Activated naive CD4-positive, alpha-beta T cell treated with Interleukin-2 at 50 U/mL for 16 hours (primary cell): Measurements from ENCODE around the gene MTPN.

Source experiments
- DNase-seq: peaks from one replicate; pipeline ENCODE4 v3.0.0-alpha.2; 2020

Gene MTPN

GRCh38 chr7:135981958-135982646 lies 4.9 kb upstream of the MTPN start:
- DNase-seq, result peak; percentile 8

DNA sequence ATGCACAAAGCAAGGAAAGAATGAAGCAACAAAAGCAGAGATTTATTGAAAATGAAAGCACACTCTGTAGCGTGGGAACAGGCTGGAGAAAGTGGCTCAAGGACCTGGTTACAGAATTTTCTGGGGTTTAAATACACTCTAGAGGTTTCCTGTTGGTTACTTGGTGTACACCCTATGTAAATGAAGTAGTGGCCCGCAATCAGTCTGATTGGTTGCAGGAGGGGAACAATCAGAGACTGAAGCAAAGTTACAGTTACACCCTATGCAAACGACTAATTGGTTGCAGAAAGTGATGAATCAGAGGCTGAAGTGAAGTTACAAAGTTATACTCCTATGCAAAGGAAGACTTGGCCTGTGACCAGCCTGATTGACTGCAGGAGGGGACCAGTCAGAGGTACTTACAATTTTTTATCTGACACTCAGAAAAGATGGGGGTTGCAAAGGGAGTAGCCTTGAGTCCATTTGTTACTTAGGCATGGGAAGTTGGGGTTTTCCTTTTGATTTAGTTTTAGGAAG lies 3.6 kb upstream of the MTPN start:
- peak; percentile 61 for DNase-seq

DNA sequence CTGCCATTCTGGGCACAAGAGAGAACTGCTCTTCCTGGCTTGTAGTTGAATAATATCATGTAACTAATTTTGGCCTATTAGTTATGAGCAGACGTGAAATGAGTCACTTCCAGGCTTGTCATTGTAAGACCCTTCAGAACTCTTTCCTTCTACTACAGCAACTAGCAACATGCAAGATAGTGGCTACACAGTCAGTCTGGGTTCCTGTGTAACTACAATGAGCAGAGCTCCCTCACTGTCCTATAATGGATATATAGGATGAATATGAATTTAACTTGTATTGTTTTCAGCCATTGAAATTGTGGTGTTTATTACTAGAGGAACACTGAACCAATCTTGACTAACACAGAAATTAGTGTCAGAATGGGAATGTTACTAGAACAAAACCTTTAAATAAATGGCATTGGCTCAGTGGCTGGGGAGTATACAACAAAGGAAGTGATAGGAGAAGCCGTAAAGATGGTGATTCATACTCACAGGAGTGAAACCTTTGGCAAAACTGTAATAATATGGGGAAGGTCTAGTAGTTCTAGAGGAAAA lies 2.9 kb upstream of the MTPN start:
- DNase-seq, result no peak

DNA sequence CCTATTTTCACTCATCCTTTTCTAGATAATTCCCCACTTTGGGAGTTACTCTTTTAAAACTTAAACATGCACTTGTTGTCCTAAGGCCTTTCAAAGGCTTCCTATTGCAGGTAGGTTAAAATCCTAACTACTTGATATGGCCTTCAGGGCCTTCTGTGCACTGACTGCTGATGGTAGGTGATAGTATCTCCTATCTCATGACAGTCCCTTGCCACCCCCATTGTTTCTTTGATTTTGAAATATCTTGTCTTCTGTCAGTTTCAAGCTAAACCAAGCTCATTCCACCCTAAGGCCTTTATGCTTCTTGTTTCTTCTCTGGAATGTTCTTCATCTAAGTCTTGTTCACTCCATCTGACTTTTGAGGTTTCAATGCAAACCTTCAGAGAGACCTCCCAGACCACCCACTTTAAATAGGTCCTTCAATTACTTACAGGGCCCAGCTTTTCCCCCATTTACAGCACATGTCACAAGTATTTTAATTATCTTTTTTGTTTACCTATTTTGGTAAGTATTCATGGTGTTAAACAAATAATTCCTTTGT lies 2.4 kb upstream of the MTPN start:
- no peak for DNase-seq

DNA sequence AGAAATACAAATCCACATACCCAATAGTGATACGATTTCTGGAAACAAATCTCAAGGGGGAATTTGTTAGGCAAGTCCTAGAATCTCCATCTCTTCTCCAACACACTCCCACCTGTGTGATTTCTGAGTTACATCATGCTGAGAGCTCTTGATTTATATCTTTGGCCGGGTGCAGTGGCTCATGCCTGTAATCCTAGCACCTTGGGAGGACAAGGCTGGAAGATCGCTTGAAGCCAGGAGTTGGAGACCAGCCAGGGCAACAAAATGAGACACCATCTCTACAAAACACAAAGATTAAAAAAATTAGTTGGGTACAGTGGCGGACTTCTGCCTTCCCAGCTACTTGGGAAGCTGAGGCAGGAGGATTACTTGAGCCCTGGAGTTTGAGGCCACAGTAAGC lies 1.5 kb upstream of the MTPN start:
- DNase-seq, result no peak

DNA sequence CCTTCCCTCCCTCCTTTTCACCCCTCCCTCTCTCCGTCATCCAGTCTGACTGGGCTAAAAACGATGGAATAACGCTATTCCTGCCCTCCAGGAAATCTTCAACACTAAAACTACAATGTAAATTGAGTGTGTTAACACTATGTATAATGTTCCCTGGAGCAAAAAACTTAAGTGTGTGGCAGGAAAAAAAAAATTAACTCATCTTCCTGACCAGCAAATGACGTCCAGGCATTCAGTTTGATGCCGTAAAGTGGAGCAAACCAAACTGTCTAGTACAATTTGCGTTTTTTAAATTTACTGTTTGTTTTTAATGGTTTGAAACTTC lies 545 bp upstream of the MTPN start:
- no peak for DNase-seq

DNA sequence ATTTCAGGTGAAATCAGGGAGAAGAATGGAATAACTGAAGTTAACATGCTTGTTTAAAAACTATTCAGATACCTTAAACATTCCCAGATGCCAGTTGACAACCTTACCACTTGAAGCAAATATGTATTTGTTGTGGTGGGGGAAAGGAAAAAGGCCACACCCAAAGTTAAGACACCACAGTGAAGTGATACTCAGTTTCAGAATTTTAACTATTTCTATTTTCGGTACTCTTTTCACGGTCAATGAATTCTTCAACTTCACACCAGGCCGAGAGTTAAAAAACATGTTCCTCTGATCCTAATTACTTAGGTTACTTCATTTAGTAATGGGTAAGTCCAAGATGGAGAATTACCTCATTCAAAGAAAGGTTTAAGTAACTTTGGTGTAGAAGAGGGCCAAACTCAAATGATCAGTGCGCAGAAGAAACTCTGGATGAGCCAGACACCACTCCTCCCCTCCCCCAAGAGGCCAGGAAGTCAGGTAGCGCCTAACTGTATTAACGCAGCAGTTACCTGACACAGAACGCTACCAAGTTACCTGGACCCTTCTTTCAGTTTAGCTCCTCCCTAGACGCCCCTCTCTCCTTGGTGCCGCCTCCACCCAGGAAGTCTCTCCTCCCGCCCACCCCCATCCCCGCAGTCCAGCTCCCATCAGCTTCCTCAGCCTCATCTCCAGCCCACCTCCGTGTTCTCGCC lies 700 bp downstream of the MTPN start:
- DNase-seq, result peak; percentile 37

- DNase-seq, result no peak
Measured at GRCh38 chr7:135975166-135975565, 2.0 kb downstream of the MTPN start.

DNA sequence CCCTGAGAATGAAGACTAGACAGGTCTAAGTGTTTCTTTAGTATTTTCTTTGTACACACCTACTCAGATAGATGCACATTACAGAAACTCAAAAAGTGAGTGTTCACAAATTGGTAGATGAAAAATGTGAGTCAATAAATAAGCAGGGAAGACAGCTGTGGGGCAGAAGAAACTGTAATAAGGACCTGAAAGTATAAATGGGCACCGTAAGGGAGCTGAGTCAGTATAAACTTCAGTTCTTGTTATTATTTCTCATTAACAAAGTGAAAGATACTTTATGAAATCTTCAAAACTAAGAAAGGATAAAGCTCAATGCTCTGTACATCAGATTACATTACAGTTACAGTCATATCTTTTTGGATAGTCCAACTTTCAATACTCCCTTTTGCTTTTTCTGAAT lies 2.5 kb downstream of the MTPN start:
- no peak for DNase-seq

DNA sequence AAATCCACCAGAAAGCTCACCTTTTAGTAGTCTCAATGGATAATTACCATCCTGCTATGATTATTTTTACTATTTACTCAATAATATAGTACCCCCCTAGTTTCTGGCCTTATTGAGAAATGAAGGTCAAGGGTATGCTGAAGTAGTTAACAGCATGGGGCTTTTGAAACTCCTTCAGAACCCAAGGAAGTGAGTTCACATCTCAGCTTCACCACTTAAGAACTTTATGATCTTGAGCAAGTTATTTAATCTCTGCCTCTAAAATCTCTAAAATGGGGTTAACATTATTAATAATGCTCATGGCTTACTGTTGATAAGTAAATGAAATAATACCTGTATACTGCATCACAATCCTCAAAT lies 5.8 kb downstream of the MTPN start:
- no peak for DNase-seq

DNA sequence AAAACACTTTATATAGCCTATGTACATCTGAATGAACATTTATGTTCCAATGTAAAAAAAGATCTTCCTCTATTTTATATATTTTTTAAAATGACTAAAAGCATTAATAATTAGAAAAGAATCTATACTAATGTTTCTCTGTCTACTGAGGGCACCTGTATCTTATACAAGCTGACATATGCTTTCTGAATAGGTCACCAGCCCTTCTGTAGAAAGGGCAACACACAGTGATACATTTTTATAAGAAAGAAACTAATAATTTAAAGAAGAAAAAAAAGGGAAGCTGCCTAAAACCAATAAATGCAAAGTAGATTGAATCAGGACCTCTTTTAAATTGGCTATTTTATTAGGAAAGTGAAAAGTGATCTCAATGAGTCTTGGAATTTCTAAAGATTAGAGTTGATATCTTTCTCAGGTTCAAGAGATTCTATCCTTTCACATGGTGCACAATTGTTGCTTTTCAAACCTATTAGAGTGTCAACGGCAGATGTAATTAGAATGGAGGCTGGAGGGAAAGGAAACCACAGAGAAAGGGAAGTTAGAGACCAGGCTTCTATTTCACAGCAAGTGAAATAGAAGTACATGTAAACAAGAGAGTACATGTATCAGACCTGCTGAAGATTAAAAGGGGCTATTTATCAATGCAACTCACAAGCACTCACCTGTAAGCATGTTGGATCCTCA lies 6.3 kb downstream of the MTPN start:
- DNase-seq, result no peak

- DNase-seq, result no peak
Measured at GRCh38 chr7:135970045-135970444, 7.1 kb downstream of the MTPN start.

DNA sequence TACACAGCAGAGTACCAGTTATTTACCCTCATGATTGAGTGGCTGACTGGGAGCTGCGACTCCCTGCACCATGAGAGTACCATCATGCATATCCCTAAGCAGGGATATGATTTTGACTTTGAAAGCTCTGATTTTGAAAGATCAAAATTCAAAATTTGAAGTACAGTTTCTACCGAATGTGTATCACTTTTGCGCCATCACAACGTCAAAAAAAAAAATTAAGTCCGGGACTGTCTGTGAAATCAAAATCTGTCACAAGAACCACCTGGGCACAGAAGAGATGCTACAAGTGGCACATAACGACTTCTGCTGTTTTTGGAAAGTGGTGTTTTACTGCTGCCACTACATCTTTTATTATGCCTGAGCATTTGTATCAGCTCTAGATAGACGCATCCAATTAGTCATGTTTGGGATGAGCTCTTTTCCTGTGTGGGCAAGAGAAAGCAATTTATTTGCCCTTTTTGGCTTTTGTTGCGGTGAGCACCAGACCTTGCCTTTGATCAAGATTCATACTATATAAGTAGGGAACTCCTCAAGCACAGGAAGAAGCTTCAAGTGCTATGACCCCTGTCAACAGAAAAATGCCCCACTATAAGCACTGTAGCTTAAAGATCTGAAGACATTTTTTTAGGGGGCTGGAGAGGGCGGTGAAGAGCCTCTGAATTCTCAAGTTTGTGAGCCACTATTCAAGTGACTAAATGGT lies 10.7 kb downstream of the MTPN start:
- DNase-seq, result no peak

DNA sequence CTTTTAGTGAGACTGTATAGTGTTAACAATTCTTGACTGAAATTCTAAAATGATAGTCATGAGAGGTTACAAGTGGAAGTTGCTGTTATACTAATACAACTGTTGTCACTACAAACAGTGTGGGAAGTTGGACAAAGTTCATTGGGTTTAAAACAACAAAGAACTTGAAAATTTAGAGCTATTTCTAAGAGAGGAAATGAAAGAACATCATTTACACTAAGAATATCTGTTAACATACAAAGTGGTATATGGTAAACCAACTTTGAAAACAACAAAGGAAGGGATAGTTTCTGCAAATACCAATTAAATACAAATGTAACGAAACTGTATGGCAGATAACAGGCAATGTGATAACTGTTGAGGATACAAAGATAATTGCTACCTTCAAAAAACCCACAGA lies 11.6 kb downstream of the MTPN start:
- DNase-seq, result no peak

DNA sequence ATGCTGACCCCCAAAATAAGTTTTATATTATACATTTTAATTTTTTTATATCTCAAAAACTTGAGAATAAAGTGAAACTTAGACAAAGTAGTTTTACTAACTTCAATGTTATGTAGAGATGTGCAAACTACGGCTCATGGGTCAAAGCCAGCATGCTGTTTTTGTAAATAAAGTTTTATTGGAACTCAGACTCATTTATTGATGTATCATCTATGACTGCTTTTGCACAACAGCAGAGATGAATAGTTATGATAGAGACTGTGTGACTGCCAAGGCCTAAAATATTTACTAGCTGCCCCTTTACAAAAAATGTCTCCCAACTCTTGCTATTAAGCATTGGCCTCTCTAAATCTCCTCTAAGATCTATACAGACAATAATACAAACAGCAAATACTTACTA lies 12.4 kb downstream of the MTPN start:
- no peak for DNase-seq

GRCh38 chr7:135964274-135964673 lies 12.9 kb downstream of the MTPN start:
- no peak for DNase-seq

DNA sequence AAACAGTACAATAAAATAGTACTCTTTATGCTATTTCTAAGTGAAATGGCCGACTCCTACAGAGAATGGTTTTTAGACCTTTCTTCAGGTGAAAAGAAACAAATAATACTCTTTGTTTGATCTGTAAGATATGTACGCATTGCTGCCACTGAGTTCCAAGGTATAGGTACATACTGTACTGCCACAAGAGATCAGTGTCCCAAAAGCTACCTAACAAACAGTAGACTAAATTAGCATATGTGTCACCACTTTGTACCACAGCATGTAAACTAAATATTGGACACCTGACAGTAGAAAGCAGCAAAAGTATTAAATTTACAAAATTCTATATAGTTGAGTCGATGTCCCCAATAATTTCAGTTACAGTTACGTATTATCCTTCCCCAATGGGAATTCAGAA lies 14.4 kb downstream of the MTPN start:
- no peak for DNase-seq

DNA sequence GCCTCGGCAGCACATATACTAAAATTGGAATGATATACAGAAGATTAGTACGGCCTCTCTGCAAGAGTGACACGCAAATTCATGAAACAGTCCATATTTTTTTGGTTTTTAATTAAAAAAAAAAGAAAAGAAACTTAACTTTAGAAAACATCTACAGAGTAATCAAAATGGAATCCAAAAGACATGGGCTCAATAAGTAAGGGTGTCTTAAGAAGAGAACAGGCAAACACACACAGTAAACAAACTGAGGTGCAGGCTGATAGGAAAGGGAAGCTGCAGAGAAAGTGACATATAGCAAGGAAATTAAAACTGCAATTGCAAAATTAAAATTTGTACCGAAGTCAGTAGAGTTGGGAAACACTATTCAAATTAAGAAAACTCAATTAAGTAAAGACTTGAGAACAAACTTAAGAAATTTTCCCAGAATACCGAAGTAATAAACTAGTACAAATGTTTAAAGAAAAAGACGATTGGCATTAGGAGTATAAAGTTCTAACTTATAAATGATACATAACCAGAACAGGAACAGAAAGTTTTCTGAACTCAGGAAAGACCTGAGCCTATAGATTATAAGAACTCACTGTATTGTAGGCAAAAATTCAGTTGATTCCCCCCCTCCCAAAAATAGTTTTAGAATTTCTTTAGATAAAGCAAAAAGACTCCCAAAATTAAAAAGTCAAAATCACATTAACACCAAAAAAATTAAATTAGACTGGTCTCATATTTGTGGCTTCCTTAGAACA lies 16.3 kb downstream of the MTPN start:
- no peak for DNase-seq

GRCh38 chr7:135959646-135960363 lies 17.4 kb downstream of the MTPN start:
- DNase-seq, result no peak

- DNase-seq, result no peak
Measured at GRCh38 chr7:135958173-135958572, 19.0 kb downstream of the MTPN start.

GRCh38 chr7:135957627-135958026 lies 19.5 kb downstream of the MTPN start:
- no peak for DNase-seq

DNA sequence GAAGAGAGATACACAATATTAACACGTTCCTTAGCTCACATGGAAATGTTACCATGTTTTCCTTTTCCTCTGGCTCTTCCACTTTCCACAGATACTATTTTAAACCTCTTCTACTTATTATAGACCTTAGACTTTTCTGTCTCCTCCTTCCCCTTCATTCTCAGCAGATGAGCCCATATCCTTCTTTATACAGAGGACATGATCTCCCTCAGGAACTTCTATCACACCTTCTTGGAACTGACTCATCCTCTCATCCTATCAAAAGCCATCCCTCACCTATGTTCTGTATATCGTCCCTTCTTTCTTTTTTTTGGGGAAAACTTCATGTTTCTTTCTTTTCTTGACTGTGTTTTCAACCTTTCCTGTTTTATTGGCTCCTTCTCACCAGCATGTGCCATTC lies 20.8 kb downstream of the MTPN start:
- no peak for DNase-seq
